ENCODE measurements around the gene DNAH12.

DNA sequence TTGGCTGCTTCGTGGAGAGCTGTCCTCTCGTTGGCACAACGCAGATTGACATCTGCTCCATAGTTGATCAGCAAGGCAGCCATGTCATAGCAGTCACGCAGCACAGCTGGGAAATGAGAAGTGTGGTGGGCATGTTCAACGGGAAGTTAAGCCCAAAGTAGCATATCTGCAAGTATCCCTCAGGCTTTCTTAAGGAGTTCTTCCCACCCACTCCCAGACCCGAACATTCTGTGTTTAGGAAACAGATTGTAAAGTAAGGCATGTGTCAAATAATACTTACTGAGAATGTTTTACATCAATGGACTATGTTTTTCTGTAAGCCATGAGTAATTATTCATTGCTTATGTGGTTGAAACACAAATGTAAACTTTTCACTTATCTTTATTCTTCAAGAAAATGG, 260.8 kb downstream of the DNAH12 start:
- TF ChIP-seq POLR2A (IDR thresholded peaks at IDR 0.05; ENCODE audit: borderline replicate concordance, extremely low read depth, insufficient read depth, insufficient read length) (no peak), POLR2AphosphoS5 (IDR thresholded peaks at IDR 0.05; ENCODE audit: low read depth, low read length) (no peak), ZBTB33 (IDR thresholded peaks at IDR 0.05; ENCODE audit: extremely low read depth, insufficient replicate concordance, low read length) (no peak), JUND (IDR thresholded peaks at IDR 0.05) (no peak), YY1 (IDR thresholded peaks at IDR 0.05; ENCODE audit: extremely low read depth, insufficient replicate concordance, low read depth, low read length) (no peak)
- TF ChIP-seq, protein P1, sequence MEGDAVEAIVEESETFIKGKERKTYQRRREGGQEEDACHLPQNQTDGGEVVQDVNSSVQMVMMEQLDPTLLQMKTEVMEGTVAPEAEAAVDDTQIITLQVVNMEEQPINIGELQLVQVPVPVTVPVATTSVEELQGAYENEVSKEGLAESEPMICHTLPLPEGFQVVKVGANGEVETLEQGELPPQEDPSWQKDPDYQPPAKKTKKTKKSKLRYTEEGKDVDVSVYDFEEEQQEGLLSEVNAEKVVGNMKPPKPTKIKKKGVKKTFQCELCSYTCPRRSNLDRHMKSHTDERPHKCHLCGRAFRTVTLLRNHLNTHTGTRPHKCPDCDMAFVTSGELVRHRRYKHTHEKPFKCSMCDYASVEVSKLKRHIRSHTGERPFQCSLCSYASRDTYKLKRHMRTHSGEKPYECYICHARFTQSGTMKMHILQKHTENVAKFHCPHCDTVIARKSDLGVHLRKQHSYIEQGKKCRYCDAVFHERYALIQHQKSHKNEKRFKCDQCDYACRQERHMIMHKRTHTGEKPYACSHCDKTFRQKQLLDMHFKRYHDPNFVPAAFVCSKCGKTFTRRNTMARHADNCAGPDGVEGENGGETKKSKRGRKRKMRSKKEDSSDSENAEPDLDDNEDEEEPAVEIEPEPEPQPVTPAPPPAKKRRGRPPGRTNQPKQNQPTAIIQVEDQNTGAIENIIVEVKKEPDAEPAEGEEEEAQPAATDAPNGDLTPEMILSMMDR (IDR thresholded peaks at IDR 0.05 in 2 of 3, conservative IDR thresholded peaks at IDR 0.05 in 1 of 3; ENCODE audit: borderline replicate concordance in 1 of 3, insufficient read depth in 1 of 3, low read depth in 2 of 3, low read length in 2 of 3): no peak

All from HCT116 (cell line).